Activated CD8-positive, alpha-beta memory T cell treated with anti-CD3 and anti-CD28 coated beads for 24 hours (primary cell): ENCODE measurements around the gene SLC25A13.
A peak's percentile ranks its signal among the peaks of the same experiment; 100 is the strongest.
"Not testable (repeated sequence)": the region's sequence is repeated elsewhere in the genome, so short reads cannot be mapped to it uniquely, and the experiment has no call there.

ENCODE experiments used
- DNase-seq: peaks from one replicate; pipeline ENCODE4 v3.0.0-alpha.2; 2020

The SLC25A13 gene, protein sequence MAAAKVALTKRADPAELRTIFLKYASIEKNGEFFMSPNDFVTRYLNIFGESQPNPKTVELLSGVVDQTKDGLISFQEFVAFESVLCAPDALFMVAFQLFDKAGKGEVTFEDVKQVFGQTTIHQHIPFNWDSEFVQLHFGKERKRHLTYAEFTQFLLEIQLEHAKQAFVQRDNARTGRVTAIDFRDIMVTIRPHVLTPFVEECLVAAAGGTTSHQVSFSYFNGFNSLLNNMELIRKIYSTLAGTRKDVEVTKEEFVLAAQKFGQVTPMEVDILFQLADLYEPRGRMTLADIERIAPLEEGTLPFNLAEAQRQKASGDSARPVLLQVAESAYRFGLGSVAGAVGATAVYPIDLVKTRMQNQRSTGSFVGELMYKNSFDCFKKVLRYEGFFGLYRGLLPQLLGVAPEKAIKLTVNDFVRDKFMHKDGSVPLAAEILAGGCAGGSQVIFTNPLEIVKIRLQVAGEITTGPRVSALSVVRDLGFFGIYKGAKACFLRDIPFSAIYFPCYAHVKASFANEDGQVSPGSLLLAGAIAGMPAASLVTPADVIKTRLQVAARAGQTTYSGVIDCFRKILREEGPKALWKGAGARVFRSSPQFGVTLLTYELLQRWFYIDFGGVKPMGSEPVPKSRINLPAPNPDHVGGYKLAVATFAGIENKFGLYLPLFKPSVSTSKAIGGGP

DNA sequence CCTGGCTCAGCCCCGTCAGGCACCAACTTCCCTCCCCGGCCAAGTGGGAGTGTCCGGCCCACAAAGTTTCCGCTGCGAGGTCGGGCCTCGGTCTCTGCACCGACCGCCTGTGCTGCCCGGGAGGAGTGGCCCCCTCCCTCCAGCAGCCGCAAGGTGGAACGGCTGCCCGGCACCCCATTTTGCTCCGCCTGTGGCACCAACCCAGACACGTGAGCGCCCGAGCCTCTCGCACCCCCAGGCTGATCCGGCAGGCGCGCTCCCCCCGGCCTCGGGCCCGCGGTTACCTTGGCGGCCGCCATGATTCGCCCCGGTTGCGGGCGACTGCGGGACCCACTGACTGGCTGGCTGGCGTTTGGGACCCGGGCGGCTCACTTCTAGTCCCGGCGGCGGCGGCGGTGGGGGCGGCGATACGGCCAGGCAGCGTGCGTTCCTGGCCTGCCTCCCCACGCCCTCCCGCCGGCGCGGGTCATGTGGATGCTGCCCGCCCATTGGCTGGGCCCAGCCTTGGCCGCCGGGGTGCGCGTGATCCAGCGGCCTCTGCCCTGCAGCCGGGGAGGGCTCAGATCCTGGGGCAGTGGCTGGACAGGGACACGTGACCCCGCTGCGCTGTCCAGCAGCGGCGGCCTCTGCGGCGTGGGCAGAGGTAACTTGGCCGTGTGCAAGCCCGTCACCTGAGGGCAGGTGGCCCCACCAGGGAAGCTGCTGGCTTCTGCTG is at the start of gene SLC25A13:
Gene SLC25A13, minus strand, starts transcription at position 441 of the 715 bp plus-strand sequence. Its CDS starts 142 bp downstream, at position 299.
- DNase-seq, result peak; percentile 87

DNA sequence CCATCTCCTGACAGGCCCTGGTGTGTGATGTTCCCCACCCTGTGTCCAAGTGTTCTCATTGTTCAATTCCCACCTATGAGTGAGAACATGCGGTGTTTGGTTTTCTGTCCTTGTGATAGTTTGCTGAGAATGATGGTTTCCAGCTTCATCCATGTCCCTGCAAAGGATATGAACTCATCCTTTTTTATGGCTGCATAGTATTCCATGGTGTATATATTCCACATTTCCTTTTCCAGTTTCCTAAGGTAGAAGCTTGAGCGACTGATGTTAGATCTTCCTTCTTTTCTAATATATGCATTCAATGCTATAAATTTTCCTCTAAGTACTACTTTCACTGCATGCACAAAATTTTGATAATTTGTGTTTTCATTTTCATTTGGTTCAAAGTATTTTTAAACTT is 44.0 kb upstream of the SLC25A13 start:
- DNase-seq, result not testable (repeated sequence)

DNA sequence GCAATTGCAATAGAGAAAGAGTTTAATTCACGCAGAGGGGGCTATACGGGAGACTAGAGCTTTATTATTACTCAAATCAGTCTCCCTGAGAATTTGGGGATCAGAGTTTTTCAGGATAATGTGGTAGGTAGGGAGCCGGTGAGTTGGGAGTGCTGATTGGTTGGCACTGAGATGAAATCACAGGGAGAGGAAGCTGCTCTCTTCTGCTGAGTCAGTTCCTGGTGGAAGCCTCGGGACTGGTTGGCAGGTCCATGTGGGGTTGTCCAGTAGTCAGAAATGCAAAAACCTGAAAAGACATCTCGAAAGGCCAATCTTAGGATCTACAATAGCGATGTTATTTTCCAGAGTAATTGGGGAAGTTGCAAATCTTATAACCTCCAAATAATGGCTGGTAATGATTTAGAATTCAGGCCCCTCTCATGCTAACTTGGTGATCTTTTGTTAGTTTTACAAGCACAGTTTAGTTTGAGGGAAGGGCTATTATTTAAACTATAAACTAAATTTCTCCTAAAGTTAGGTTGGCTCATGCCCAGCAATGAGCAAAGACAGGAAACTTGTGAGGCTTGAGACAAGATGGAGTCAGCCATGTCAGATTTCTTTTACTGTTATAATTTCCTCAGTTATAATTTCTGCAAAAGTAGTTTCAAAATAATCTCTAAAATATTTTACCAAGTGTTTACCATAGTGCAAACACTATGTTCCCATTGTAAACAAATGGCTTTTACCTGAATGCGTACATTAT is 39.4 kb upstream of the SLC25A13 start:
- DNase-seq, result no peak

DNA sequence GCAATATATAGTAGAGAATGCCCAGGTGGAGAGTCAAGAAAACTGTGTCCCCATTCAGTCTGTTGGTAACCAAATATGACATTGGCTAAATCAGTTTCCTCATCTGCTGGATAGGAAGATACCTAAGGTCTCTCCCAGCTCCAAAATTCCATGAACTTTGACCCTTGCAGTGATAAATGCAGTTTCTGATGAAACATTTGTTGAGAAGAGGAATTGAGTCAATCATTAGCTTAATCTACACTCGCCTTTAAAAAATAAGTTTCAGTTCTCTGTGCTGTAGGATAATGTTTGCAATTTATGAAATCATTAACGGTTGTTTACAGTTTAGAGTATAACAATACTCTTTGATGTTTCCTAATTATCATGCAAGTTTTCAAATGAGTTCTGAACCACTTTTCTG is 38.0 kb upstream of the SLC25A13 start:
- no peak for DNase-seq

DNA sequence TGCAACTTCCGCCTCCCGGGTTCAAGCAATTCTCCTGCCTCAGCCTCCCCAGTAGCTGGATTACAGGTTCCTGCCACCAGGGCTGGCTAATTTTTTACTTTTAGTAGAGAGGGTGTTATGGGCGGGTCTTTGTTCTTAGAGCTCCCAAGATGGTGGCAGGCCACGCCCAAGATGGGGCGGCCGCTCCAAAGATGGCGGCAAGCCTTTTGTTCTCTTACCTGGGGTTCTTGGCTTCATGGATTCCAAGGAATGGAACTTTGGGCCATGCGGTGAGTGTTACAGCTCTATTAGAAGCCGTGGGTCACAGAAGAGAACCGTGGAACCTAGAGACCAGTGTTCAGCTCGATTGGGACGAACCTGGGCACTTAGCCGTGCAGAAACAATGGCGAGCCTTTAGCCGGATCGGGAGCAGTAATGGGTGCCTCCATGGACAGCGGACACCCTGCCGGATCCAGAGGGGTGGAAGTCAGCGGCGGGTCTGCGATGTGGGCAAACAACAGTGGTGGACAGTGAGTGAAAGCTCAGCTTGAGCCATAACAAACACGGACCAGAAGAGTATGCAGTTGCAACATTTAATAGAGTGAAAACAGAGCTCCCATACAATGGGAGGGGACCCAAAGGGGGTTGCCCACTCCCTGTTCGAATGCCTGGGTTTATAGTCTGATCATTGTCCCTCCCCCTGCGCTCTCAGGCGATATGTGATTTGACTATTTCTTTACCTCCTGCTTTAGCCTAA is 36.5 kb upstream of the SLC25A13 start:
- not testable (repeated sequence) for DNase-seq

DNA sequence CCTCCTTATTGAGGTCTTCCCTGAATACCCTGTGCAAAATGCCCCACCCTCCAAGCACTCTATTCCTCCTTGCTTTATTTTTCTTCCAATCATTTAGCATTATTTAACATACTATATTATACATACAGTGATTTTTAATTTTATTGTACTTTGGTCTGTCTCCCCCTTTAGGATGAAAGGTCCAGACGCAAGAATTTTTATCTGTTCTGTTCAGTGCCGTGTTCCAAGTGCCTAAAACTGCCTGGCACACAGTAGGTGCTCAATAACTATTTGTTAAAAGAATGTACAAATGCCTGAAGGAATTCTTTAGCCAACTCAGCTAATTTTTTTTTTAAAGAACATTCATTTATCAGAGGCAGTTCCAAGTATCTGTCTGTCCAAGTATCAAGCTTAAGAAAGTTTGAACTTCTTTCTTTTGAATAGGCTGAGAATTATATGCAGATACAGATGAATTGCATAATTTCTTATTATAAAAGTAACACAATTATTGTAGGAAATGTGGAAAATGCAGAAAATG is 34.1 kb upstream of the SLC25A13 start:
- no peak for DNase-seq

DNA sequence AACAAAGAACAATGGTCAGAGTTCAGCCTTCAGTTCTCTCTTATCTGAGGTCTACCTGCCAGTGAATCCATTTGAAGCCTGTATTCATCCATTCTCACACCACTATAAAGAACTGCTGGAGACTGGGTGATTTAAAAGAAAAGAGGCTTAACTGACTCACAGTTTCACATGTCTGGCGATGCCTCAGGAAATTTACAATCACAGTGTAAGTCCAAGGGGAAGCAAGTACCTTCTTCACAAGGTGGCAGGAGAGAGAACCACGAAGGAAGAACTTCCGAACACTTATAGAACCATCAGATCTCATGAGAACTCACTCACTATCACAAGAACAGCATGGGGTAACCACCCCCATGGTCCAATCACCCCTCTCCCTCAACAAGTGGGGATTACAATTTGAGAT is 33.0 kb upstream of the SLC25A13 start:
- DNase-seq, result no peak

DNA sequence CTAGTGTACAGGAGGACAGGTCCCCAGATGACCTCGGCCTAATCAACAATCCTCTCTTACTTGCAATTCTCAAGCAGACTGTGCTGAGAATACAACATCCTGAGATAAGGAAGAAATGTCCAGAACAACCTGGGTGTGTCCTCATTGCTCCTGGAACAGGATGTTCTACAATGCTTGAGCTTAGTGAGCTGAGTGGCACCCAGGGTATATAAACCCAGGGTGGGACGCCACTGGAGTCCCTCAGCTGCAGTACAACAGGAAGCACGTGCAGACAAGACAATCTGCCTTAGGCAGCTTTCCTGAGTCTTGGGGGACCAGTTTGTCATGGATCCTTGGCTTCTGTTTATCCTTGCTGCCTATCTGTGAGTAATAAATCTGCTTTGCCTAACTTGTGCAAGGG is 27.7 kb upstream of the SLC25A13 start:
- no peak for DNase-seq

DNA sequence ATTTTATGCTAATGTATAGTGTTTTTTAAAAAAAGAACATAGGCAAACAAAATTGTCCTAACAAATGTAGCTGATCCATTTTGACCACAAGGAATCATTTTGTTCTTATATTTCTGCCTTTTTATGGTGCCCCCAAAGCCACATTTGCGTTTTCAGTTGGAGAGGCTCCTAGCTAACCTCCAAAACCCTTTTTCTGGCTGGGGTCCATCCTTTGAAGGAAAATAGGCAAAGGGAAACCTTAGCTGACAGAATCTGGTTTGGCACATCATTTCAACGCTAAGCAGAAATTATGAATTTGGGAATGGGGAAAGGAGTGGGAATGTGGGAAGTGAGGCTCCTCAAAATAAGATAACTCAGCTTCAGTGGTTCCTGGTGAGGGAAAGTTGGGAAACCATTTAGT is 25.6 kb upstream of the SLC25A13 start:
- DNase-seq, result no peak

DNA sequence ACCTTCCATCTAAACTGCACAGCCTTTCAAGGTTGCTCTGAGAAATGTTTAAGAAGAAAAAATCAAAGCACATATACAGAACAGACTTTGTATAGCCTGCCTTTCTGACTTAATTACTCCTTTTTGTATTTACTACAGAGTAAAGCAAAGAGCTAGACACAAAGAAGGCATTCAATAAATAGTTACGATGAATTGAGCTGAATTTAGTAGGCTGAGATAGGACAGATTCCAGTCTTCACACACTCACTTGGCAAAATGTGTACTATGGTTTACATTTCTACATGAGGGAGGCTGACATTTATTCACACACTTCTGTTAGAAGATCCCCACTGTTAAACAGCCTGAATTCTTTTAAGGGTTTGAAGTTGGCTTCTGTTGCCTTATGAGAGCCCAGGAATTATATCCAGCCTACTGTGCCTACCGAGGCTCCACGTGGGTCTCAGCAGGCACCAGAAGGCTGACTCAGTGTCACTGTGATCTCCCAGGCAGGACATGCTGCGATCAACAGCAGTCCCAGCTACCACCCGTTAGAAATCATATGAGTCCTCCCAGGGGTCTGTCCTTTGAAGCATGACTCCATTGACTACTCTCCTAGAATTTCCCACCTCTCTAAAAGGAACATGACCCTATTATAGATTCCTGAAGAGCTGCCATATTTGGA is 24.5 kb upstream of the SLC25A13 start:
- DNase-seq, result no peak

DNA sequence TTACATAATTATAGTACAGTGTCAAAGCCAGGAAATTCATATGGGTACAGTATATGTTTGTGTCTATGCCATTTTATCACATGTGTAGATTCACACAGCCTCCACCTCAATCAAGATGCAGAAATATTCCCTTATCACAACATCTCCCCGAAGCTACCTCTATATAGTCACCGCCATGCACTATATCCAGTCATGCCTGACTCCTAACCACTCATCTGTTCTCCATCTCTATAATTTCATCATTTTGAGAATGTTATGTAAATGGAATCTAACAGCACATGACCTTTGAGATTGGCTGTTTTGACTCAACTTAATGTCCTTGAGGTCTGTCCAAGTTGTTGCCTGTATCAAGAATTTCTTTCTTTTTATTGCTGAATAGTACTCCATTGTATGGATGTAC is 22.3 kb upstream of the SLC25A13 start:
- no peak for DNase-seq

DNA sequence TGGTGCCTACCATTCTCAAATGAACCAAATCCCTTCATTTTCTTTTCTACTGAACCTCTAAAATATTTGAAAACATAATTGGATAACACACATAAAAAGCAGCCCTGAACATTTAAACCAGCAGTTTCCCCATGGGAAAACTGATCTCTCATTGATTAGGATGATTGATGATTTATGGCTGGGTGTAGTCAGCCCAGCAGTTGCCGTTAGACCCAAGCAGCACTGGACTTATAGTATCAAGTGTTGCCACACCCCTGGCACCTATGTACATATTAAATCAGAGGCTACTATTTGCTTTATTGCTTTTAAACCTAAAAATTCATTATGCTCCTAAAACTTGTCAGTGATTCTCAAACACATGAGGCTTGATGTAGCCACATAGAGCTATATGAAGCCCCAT is 20.2 kb upstream of the SLC25A13 start:
- DNase-seq, result no peak

DNA sequence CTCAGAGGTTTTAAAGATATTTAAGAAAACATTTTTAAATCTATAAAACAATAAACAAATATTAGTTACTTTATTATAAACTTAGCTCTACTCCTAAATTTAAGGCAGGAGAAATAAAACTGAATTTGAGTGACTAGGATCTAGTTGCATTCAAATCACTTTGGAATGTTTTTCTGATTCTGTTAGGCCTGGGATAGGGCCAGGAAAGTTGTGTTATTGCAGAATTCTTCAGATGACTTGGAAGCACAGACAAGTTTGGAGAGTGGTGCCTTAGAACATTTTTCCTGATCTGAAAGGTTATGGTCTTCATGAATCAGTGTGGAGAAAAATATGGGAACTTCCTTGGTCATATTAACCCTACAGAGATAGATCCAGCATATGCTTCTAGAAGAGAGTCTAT is 15.6 kb upstream of the SLC25A13 start:
- no peak for DNase-seq

DNA sequence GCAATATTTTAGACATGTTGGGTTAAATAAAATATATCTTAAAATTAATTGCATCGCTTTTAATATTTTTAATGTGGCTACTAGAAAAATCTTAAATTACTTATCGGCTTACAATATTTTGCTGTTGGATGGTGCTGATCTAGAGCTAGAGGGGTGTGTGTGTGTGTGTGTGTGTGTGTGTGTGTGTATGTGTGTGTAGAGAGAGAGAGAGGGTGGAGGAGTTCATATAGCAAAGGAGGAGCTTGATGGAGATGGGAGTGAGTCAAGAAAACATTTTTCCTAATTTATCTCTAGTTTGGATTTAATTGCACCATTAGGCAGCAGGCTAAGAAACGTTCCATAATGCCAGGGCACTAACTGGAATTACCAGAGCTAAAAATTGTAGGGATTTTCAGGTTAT is 10.4 kb upstream of the SLC25A13 start:
- DNase-seq, result no peak

DNA sequence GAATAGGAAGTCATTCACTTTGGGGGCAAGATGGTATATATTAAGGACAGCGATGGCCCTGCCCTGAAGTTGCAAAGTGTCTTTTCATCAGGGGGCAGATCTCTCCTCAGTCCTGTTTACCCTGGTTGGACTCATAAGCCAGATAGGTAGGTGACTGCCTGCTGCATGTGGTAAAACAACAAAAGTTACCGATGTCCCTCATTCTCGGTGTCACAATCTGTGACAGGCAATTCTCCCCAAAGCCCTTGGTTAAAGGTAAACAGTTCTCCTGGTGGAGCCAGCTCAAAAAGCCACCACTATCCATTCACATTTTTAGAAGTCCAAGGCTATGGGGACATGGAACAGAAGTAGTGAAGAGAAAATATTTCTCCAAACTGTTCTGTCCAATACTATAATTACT is 9.9 kb upstream of the SLC25A13 start:
- no peak for DNase-seq

DNA sequence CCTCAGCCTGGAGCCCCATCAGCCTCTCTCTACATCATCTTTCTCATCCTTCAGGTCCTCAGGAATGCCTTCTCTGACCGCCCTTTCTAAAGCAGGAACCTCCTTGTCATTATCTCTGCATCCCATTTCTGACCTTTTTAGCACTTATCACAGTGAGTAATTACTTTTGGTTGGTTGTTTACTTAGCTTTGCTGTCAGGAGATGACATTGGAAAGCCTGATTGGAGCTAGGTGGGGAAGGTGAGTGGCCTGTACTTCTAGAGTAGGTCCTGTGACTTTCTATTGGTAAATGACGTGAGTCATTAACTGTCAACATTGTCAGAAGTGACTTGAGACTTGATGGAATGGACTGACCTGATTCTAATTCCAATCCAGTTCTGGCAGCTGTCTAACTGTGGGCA is 9.3 kb upstream of the SLC25A13 start:
- no peak for DNase-seq

DNA sequence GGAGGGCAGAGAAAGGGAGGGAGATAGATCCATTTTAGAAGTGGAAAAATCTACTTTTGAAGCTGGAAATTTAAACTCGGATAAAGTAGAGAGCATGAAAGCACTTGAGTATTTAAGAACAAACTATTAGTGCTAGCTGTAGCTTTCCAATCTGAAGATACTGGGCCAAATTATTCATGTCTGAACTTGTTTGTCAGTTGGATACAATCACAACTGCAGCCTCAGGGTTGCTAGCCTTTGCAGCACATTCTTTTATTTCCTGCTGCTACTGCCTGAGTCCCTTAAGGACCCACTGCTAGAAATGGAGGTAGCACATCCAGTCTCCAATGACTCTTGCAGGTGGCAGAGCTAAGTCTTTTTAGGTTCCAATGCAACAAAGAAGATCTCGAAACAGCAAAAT is 8.3 kb upstream of the SLC25A13 start:
- no peak for DNase-seq

DNA sequence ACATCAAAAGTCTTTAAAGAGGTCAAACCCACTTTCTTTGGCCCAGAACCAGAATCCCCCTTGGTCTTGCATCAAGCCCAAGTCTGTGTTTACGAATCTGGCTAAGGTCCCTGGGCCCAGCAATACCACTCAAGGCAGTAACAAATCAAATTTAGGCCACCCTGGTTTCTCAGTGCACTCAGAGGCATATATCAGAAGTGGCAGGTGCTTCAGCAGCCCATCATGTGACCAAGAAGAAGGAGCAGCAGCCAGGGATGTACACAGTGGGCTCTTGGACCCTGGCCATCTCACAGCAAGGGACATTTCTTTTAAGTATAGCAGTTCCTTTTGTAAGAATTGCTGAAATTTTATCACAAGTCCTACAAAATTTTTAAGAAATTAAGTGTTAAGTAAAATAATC is 7.3 kb upstream of the SLC25A13 start:
- no peak for DNase-seq

DNA sequence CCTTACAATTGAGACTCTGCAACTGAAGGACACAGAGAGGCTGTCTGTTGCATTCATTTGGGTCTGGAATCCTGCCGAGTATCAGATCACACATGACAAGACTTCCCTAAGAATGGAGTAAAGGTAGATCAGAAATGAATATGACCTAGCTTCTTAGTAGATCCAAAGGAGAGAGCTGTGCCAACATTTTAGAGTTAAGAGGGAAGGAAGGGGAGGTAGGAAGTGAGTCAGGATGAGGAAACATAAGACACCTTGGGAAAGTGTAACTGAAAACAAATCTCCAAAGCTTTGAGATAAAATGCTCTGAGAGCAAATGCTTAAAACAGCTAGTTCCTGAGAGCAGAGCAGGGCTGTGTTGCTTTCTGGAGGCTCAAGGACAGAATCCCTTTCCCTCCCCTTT is 6.1 kb upstream of the SLC25A13 start:
- DNase-seq, result no peak

DNA sequence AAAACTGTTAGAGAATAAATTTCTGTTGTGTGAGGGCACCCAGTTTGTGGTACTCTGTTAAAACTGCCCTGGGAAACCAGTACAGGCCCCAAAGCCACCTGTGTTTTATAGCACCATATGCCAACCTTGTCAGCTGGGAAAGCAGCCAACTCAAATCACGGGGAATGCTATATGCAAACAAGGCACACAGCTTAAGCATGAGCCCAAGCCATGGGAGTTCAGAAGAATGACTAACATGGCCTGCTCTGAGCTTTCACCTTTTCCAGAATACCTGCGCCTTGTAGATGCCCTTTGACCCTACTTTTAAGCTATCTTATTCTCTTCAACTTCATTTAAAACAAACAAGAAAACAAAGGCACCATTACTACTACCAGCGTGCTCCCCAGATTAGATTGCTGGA is 5.5 kb upstream of the SLC25A13 start:
- no peak for DNase-seq

DNA sequence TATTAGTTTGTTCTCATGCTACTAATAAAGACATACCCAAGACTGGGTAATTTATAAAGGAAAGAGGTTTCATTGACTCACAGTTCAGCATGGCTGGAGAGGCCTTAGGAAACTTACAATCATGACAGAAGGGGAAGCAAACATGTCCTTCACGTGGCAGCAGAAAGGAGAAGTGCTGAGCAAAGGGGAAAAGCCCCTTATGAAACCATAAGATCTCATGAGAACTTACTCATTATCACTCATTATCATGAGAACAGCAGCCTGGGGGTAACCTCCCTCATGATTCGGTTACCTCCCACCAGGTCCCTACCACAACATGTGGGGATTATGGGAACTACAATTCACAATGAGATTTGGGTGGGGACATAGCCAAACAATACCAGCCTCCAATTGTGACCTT is 4.9 kb upstream of the SLC25A13 start:
- not testable (repeated sequence) for DNase-seq
